Keratinocyte (primary cell): ENCODE measurements around the gene SETD9. TPM values are rescaled to one million over a fixed set of nuclear protein-coding genes. Genes with fewer than 3 reads are reported as not detected.

Source experiments
- DNase-seq: peaks from one replicate; pipeline ENCODE4 v3.0.0-alpha.2; 2011; ENCODE audit warnings: low read depth, missing footprints, low spot score
- FAIRE-seq: peaks from 2 replicates; lab custom pipeline; 2011; peaks lifted over from hg19 to GRCh38; lab: Jason Lieb, UNC
- H2AFZ ChIP-seq: 2 replicates; pipeline ENCODE4 v1.6.0; 2012; ENCODE audit warnings: low read length, control low read depth, inconsistent platforms; ENCODE audit not compliant: control insufficient read depth
- H3K27ac ChIP-seq: 2 replicates; pipeline ENCODE4 v1.5.1; 2011; ENCODE audit warnings: low read length; ENCODE audit not compliant: control insufficient read depth, insufficient read depth
- H3K27me3 ChIP-seq: 3 replicates; pipeline ENCODE4 v1.6.0; 2011; ENCODE audit warnings: low read length; ENCODE audit not compliant: control insufficient read depth, insufficient read depth; ENCODE audit errors: extremely low read depth
- H3K36me3 ChIP-seq, 2 experiments: 2 replicates in 1 of 2; 3 replicates in 1 of 2; pipeline ENCODE4 v1.5.1; 2011; ENCODE audit warnings: low read length in 2 of 2, mild to moderate bottlenecking in 1 of 2; ENCODE audit not compliant: control insufficient read depth in 2 of 2, insufficient read depth in 2 of 2; ENCODE audit errors: extremely low read depth in 1 of 2
- H3K4me1 ChIP-seq: 3 replicates; pipeline ENCODE4 v1.5.1; 2011; ENCODE audit warnings: low read length; ENCODE audit not compliant: control insufficient read depth, insufficient read depth; ENCODE audit errors: extremely low read depth
- H3K4me2 ChIP-seq: 3 replicates; pipeline ENCODE4 v1.6.0; 2011; ENCODE audit warnings: low read depth, low read length; ENCODE audit not compliant: control insufficient read depth, insufficient read depth; ENCODE audit errors: extremely low read depth
- H3K4me3 ChIP-seq, 3 experiments: fragments of 200-600 bp in 1 of 3; sonication (generic) in 1 of 3; 2 replicates in 2 of 3; 3 replicates in 1 of 3; pipeline ENCODE4 v1.5.1; 2011 to 2016; ENCODE audit warnings: low read length in 3 of 3, mild to moderate bottlenecking in 3 of 3, control low read depth in 2 of 3, inconsistent platforms in 1 of 3, low read depth in 1 of 3, mixed read lengths in 1 of 3, mixed run types in 1 of 3, moderate library complexity in 1 of 3; ENCODE audit not compliant: control insufficient read depth in 2 of 3, insufficient read depth in 2 of 3; ENCODE audit errors: extremely low read depth in 1 of 3
- H3K79me2 ChIP-seq: 2 replicates; pipeline ENCODE4 v1.6.0; 2012; ENCODE audit warnings: low read length; ENCODE audit not compliant: control insufficient read depth, insufficient read depth
- H3K9ac ChIP-seq: 3 replicates; pipeline ENCODE4 v1.6.0; 2011; ENCODE audit warnings: low read length; ENCODE audit not compliant: control insufficient read depth, insufficient read depth; ENCODE audit errors: extremely low read depth
- H3K9me1 ChIP-seq: 3 replicates; pipeline ENCODE4 v1.6.0; 2011; ENCODE audit warnings: low read length; ENCODE audit not compliant: control insufficient read depth, insufficient read depth; ENCODE audit errors: extremely low read depth
- H3K9me3 ChIP-seq: 2 replicates; pipeline ENCODE4 v1.5.1; 2012; ENCODE audit warnings: low read depth, low read length; ENCODE audit not compliant: control insufficient read depth
- H4K20me1 ChIP-seq: 3 replicates; pipeline ENCODE4 v1.6.0; 2011; ENCODE audit warnings: low read length; ENCODE audit not compliant: control insufficient read depth, insufficient read depth; ENCODE audit errors: extremely low read depth
- CTCF ChIP-seq, 3 experiments: IDR thresholded peaks in 1 of 3; conservative IDR thresholded peaks in 1 of 3; optimal IDR thresholded peaks in 1 of 3; 2 replicates in 2 of 3; 3 replicates in 1 of 3; pipeline versions ENCODE3 to v1.5.1; 2011; ENCODE audit warnings: low read length in 3 of 3, mild to moderate bottlenecking in 3 of 3, moderate library complexity in 2 of 3, control low read depth in 1 of 3, inconsistent platforms in 1 of 3; ENCODE audit not compliant: insufficient read depth in 2 of 3; ENCODE audit errors: extremely low read depth in 1 of 3
- EZH2 ChIP-seq: IDR thresholded peaks from one replicate; pipeline ENCODE4 v1.6.1; 2012; ENCODE audit warnings: inconsistent platforms, mild to moderate bottlenecking, low read length, moderate library complexity
- dilution Hi-C: fragments of 300-500 bp; cut with MboI; formaldehyde crosslinking; loops from one replicate; pipeline ENCODE4 v1.7.0; 2020; ENCODE audit warnings: low sequenced_read_pairs; ENCODE audit not compliant: extremely low pct_ligation_motif_present
- polyA plus RNA-seq, 5 experiments: library from polyadenylated mRNA; depleted of rRNA in 3 of 5; stranded (reverse) in 3 of 5; stranded (forward) in 1 of 5; unstranded in 1 of 5; fragments of >200 nt; gene quantifications; 1 replicate in 1 of 5; 2 replicates in 3 of 5; 3 replicates in 1 of 5; pipeline versions ENCODE4 v1.2.1 to v1.2.3, GENCODE V29; 2011 to 2012; ENCODE audit warnings: missing spikeins in 2 of 5, low read depth in 1 of 5, low replicate concordance in 1 of 5

SETD9 gene
- polyA plus RNA-seq, 1 donor (not counting 4 experiments of a cell fraction or from before 2014, with no cell fraction given) = 4.7 TPM

- H4K20me1 ChIP-seq = no peaks in the 10 kb centered on the region
- H3K4me3 ChIP-seq = no peak overlapping the region
- H3K4me2 ChIP-seq = no peak overlapping the region
- no peaks in the 10 kb centered on the region for H3K9me1 ChIP-seq
- TF ChIP-seq EZH2 = no peak
- TF ChIP-seq CTCF (optimal IDR thresholded peaks at IDR 0.05 in 1 of 3, IDR thresholded peaks at IDR 0.05 in 1 of 3, conservative IDR thresholded peaks at IDR 0.05 in 1 of 3; ENCODE audit: extremely low read depth in 1 of 3, insufficient read depth in 2 of 3, low read length in 3 of 3) = no peak
- FAIRE-seq (no peak), DNase-seq (no peak)
- H2AFZ ChIP-seq = no peak overlapping the region
- H3K79me2 ChIP-seq = no peaks in the 10 kb centered on the region
- dilution Hi-C loops = no loop called here
- H3K36me3 ChIP-seq = no peaks in the 10 kb centered on the region
- no peak overlapping the region for H3K9ac ChIP-seq
- no peak overlapping the region for H3K27ac ChIP-seq
- no peaks in the 10 kb centered on the region for H3K9me3 ChIP-seq
- no peaks in the 10 kb centered on the region for H3K4me1 ChIP-seq
- peaks cover 20% of the 10 kb centered on the region for H3K27me3 ChIP-seq
Observed at GRCh38 chr5:56963246-56963645, 53.9 kb downstream of the SETD9 start.

- H2AFZ ChIP-seq = no peak overlapping the region
- no peak overlapping the region for H3K4me2 ChIP-seq
- no peak overlapping the region for H3K9ac ChIP-seq
- dilution Hi-C loops = no loop called here
- no peaks in the 10 kb centered on the region for H3K79me2 ChIP-seq
- no peak for TF ChIP-seq EZH2
- no peak for TF ChIP-seq CTCF (optimal IDR thresholded peaks at IDR 0.05 in 1 of 3, IDR thresholded peaks at IDR 0.05 in 1 of 3, conservative IDR thresholded peaks at IDR 0.05 in 1 of 3; ENCODE audit: extremely low read depth in 1 of 3, insufficient read depth in 2 of 3, low read length in 3 of 3)
- H4K20me1 ChIP-seq = no peaks in the 10 kb centered on the region
- no peaks in the 10 kb centered on the region for H3K36me3 ChIP-seq
- no peak for DNase-seq
- H3K27ac ChIP-seq = no peak overlapping the region
- no peaks in the 10 kb centered on the region for H3K9me1 ChIP-seq
- no peaks in the 10 kb centered on the region for H3K9me3 ChIP-seq
- H3K4me3 ChIP-seq = no peak overlapping the region
- no peaks in the 10 kb centered on the region for H3K4me1 ChIP-seq
- no peak for FAIRE-seq
- peaks cover 21% of the 10 kb centered on the region for H3K27me3 ChIP-seq
Observed at GRCh38 chr5:56964173-56964572, 54.8 kb downstream of the SETD9 start.

Other genes with a start within 250 kb of the SETD9 start
- gene MAP3K1, start 94.0 kb upstream of the SETD9 start, polyA plus RNA-seq = 5.4 to 8.0 TPM (median 6.7 TPM) in 3 replicates
- gene MIER3, start 42.5 kb downstream of the SETD9 start, polyA plus RNA-seq = 10.2 to 13.3 TPM (median 11.1 TPM) in 3 replicates